Femur (tissue), 1 donor: ENCODE results near the gene MYL9.
"Not testable (repeated sequence)": the region's sequence is repeated elsewhere in the genome, so short reads cannot be mapped to it uniquely, and the experiment has no call there.

ENCODE experiments used
- DNase-seq: peaks from one replicate; pipeline ENCODE4 v3.0.0-alpha.2; 2017

The MYL9 gene

GRCh38 chr20:36541227-36541767 is at the start of gene MYL9:
MYL9 (plus strand) TSS chr20:36541519; CDS start chr20:36544885, 3,366 bp downstream.
- peak; percentile 89 for DNase-seq

- DNase-seq = peak; percentile 41
Observed at GRCh38 chr20:36491901-36492617, 49.3 kb upstream of the MYL9 start.

- DNase-seq = no peak
Observed at GRCh38 chr20:36493051-36493800, 48.1 kb upstream of the MYL9 start.

- peak; percentile 75 for DNase-seq
Observed at GRCh38 chr20:36493801-36494114, 47.6 kb upstream of the MYL9 start.

- no peak for DNase-seq
Observed at GRCh38 chr20:36496707-36497669, 44.3 kb upstream of the MYL9 start.

GRCh38 chr20:36497856-36498255 is 43.5 kb upstream of the MYL9 start:
- DNase-seq = no peak

- no peak for DNase-seq
Observed at GRCh38 chr20:36498386-36499179, 42.7 kb upstream of the MYL9 start.

GRCh38 chr20:36499211-36499610 is 42.1 kb upstream of the MYL9 start:
- no peak for DNase-seq

- no peak for DNase-seq
Observed at GRCh38 chr20:36499723-36500501, 41.4 kb upstream of the MYL9 start.

- no peak for DNase-seq
Observed at GRCh38 chr20:36501367-36502006, 39.8 kb upstream of the MYL9 start.

- no peak for DNase-seq
Observed at GRCh38 chr20:36504295-36504694, 37.0 kb upstream of the MYL9 start.

- DNase-seq = no peak
Observed at GRCh38 chr20:36506253-36506652, 35.1 kb upstream of the MYL9 start.

GRCh38 chr20:36507746-36508145 is 33.6 kb upstream of the MYL9 start:
- no peak for DNase-seq

GRCh38 chr20:36519012-36519719 is 22.2 kb upstream of the MYL9 start:
- DNase-seq = no peak

- no peak for DNase-seq
Observed at GRCh38 chr20:36519944-36520343, 21.4 kb upstream of the MYL9 start.

- no peak for DNase-seq
Observed at GRCh38 chr20:36521526-36521925, 19.8 kb upstream of the MYL9 start.

- DNase-seq = not testable (repeated sequence)
Observed at GRCh38 chr20:36522412-36522811, 18.9 kb upstream of the MYL9 start.

GRCh38 chr20:36523341-36523740 is 18.0 kb upstream of the MYL9 start:
- no peak for DNase-seq

GRCh38 chr20:36525620-36526365 is 15.5 kb upstream of the MYL9 start:
- DNase-seq = no peak
